ENCODE data around the gene VPREB3.

Gene VPREB3

DNA sequence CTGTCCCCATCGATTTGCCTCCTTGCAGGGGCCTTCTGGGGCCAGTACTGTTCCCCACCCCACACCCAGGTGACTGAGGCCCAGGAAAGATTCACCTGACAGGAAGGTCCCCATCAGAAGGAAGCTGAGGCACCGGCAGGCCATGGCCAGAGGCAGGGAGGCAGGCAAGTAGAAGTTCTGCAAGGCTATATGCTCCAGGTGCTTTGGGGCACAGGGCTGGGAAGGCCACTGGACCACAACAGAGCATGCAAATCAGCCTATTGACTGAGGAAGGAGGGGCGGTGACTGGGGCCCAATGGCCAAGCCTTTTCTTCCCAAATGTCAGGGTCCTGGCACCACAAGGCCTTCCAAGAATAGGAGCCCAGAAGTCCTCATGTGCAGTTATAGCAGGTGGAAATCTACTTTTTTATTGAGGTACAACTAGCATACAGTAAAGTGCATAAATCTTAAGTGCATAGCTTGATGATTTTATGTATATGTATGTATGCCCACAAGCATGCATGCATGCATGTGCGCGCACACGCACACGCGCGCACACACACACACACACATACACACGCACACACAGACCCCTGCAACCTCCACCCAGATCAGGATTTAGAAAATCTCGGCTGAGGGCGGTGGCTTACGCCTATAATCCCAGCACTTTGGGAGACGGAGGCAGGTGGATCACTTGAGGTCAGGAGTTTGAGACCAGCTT is at the start of gene VPREB3:
TSS of gene VPREB3 (minus strand) at position 206 of the 700 bp plus-strand sequence. CDS start at position 144, 62 bp downstream.
- no peak for DNase-seq

- DNase-seq, result no peak
These were observed 49.0 kb upstream of the VPREB3 start for GRCh38 chr22:23803001-23803819.

DNA sequence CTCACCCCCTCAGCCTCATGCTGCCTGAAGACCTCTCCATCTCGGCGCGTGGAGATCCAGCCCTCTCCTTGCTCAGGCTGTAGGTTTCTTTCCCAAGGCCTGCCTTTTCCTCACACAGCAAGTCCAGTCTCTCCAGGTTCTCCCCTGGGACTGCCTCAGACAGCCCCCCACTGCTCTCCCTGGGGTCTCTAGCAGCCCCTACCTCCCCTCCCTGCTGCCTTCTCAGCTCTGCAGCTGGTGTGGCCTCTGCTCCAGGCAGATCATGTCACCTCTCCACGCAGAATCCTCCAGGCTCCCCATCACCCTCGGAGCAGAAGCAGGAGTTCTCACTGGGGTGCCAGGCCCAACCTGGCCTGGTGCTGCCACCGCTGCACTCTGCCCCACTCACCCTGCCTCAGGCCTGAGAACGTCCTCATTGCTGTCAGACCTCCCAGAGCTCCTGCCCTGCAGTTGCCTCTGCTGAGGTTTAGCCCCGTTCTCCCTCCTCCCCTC is 47.7 kb upstream of the VPREB3 start:
- DNase-seq, result no peak

GRCh38 chr22:23801238-23801821 is 47.1 kb upstream of the VPREB3 start:
- DNase-seq, result no peak

DNA sequence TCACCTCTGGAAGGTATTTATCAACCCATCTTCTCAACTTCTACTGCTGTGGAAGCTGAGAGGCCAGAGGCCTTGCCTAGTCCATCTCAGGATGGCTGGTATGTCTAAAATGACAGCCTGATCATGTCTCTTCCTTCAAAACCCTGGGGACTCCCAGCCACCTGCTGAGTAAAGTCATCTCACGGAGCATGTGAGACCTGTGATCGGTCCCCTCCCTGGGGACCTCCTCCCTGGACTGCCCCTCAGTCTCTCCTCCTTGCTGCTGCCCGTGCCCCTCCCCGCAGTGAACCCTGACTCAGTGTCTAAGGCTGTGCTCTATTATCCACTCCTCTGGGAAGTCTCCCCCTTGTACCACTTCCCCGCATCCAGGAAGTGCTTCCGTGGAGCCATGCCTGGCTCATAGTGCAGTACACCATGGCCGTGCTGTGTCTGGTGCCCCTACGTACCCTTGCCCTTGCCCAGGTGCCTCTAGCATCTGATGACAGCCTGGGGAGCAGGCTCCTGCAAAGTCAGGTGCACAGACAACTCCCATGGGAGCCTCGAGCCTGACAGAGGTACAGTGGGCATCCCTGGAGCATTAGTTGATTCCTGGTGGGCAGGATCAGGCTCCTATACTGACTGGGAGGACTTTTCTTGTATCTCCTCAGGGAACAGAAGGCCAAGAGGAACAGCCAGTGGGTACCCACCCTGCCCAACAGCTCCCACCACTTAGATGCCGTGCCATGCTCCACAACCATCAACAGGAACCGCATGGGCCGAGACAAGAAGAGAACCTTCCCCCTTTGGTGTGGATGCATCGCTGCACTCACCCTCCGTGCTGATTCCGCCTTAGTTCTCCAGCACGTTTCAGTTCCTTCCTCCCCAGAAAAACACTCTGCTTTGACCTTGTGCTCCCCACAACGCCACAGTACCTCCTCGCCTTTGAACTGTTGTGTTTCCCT is 46.3 kb upstream of the VPREB3 start:
- DNase-seq, result no peak

- no peak for DNase-seq
These were observed 42.2 kb upstream of the VPREB3 start for GRCh38 chr22:23796461-23796860.

DNA sequence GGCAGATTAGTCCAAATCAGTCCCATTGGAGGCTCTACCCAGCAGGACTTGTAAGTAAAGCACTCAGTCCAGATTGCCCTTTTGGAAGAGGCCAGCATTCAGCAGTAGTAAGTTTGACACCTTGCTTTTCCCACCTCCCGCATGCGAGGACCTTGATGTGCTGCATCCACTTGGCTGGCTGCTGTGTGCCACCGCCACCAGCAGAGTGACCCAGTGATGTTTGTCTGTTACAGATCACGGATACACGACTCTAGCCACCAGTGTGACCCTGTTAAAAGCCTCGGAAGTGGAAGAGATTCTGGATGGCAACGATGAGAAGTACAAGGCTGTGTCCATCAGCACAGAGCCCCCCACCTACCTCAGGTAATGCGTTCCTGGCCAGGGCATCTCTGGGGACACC is 39.1 kb upstream of the VPREB3 start:
- DNase-seq, result no peak

- DNase-seq, result no peak
These were observed 37.8 kb upstream of the VPREB3 start for GRCh38 chr22:23791738-23792645.

GRCh38 chr22:23790819-23791737 is 36.9 kb upstream of the VPREB3 start:
- DNase-seq, result no peak

GRCh38 chr22:23789638-23790037 is 35.4 kb upstream of the VPREB3 start:
- peak; percentile 7 for DNase-seq

GRCh38 chr22:23789121-23789520 is 34.9 kb upstream of the VPREB3 start:
- DNase-seq, result peak; percentile 54

DNA sequence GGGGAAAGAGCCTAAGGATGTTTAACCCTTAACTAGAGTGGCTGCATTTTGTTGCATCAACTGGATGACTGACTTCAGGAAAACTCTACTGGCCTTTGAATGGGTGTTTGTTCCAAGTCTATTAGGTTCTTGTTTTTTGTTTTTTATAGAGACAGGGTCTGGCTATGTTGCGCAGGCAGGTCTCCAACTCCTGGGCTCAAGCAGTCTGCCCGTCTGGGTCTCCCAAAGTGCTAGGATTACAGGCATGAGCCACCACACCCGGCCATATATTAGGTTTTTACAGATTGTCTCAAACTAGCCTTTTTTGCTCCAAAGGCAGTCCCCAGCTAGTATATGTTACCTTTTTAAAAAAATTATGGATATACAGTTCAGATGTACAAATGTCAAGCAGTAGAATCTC is 33.7 kb upstream of the VPREB3 start:
- no peak for DNase-seq

DNA sequence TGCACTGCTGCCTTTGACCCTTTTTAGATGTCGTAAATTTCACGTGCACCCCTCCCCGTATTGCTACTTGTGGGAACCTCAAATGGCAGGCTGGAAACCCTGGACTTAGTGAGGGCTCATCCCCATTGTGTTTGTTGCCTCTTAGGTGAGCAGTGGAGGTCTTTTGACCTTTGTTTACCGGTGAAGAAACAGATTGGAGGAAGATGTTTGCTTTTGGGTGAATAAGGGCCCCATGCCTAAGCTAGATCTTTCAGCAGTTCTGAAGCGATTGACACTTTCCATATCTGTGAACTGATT is 33.3 kb upstream of the VPREB3 start:
- DNase-seq, result no peak

DNA sequence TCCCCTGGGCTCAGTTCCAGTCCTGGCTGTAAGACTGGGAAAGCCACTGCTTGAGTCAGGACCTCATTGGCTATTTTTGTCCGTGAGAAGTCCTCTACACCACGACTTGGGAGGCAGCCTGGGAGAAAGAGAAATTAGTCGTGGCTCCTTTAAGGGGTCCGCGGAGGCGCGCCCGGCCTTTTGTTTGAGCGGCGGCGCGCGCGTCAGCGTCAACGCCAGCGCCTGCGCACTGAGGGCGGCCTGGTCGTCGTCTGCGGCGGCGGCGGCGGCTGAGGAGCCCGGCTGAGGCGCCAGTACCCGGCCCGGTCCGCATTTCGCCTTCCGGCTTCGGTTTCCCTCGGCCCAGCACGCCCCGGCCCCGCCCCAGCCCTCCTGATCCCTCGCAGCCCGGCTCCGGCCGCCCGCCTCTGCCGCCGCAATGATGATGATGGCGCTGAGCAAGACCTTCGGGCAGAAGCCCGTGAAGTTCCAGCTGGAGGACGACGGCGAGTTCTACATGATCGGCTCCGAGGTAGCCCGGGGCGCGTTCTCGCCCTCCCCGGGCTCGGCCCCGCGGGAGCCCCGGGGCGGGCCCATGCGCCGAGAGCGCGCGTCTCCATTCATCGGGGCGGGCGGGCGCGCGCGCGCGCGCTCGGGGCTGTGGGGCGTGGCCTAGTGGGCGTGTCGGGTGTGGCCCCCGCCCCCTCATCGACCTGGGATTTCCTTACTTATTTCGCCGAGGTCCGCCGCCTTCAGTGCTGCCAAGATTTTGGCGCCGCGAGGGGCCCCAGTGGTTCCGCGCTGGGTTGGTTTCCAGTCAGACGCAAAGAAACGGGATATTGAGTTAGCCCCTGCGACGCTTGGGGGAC is 32.8 kb upstream of the VPREB3 start, which contains the start of gene SMARCB1:
TSS of gene SMARCB1 (plus strand) at position 215 of the 848 bp plus-strand sequence. CDS start at position 419, 204 bp downstream.
- DNase-seq, result peak; percentile 92

GRCh38 chr22:23786261-23786710 is 32.1 kb upstream of the VPREB3 start:
- DNase-seq, result no peak

DNA sequence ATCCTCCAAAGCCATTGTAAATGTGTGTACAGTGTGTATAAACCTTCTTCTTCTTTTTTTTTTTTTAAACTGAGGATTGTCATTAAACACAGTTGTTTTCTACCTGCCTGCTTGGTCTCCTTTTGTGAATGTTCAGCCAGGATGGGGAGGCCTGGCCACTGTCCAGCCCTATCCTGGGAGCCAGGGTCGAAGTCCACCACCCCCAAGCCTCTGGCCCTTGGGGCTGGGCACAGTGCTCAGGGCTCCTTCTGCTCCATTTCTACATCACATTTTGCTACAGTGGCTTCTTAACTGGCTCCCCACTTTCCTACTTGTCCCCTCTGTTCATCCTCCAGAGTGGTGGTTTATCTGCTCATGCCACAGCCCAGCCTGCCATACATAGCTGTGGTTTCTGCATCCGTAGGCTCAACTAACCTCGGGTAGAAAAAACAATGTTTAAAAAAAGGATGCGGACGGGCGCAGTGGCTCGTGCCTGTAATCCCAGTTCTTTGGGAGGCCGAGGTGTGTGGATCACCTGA is 30.0 kb upstream of the VPREB3 start:
- no peak for DNase-seq

DNA sequence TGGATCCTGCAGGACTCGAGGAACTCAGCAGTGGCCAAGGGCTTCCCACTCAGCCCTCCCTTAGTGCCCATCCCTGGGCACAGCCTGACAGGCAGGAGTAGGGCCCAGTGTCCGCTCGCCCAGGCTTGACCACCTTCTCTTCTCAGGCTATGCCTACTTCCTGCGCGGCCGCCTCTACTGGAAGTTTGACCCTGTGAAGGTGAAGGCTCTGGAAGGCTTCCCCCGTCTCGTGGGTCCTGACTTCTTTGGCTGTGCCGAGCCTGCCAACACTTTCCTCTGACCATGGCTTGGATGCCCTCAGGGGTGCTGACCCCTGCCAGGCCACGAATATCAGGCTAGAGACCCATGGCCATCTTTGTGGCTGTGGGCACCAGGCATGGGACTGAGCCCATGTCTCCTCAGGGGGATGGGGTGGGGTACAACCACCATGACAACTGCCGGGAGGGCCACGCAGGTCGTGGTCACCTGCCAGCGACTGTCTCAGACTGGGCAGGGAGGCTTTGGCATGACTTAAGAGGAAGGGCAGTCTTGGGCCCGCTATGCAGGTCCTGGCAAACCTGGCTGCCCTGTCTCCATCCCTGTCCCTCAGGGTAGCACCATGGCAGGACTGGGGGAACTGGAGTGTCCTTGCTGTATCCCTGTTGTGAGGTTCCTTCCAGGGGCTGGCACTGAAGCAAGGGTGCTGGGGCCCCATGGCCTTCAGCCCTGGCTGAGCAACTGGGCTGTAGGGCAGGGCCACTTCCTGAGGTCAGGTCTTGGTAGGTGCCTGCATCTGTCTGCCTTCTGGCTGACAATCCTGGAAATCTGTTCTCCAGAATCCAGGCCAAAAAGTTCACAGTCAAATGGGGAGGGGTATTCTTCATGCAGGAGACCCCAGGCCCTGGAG is 29.3 kb upstream of the VPREB3 start:
- DNase-seq, result no peak

DNA sequence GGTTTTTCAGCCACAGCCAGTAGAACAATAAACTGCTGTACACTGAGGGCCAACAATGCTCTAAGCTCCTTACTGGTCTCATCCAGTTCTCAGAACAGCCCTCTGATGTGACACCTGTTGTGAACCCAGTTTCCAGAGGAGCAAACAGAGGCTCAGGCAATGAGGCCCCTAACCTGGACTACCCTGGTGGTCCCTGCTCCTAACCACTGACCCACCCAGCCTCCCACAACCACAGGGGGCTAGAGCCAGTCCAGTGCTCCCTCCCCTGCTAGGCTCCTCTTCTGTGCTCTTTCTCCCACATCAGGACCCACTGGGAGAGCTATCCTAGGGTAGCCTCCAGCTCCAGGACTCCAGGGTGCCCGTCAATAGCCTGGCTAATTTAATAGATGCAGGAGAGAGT is 28.5 kb upstream of the VPREB3 start:
- DNase-seq, result no peak

All from NCI-H774 (cell line).